ENCODE measurements around the gene RNU6-9.

DNA sequence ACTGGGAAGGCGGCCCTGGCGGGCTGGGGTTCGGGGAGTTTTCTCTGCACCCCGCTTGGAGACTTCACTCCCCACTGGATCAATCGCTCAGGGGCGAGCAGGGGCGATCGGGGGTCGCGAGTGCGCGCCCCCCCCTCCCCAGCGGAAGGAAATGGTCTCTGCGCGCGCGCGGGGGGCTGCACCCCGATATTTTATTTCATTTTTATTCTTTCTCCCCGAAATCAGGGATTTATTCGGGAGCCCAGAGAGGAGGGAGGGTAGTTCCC lies 33.0 kb downstream of the RNU6-9 start:
- no peak for TF ChIP-seq POLR2A (IDR thresholded peaks at IDR 0.05)
- TF ChIP-seq, protein P1, sequence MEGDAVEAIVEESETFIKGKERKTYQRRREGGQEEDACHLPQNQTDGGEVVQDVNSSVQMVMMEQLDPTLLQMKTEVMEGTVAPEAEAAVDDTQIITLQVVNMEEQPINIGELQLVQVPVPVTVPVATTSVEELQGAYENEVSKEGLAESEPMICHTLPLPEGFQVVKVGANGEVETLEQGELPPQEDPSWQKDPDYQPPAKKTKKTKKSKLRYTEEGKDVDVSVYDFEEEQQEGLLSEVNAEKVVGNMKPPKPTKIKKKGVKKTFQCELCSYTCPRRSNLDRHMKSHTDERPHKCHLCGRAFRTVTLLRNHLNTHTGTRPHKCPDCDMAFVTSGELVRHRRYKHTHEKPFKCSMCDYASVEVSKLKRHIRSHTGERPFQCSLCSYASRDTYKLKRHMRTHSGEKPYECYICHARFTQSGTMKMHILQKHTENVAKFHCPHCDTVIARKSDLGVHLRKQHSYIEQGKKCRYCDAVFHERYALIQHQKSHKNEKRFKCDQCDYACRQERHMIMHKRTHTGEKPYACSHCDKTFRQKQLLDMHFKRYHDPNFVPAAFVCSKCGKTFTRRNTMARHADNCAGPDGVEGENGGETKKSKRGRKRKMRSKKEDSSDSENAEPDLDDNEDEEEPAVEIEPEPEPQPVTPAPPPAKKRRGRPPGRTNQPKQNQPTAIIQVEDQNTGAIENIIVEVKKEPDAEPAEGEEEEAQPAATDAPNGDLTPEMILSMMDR (IDR thresholded peaks at IDR 0.05) = no peak

All from suprapubic skin (tissue), 3 donors.